UCSD-AML1 (cell line): Measurements from ENCODE around the gene LRCH4.
"Not testable (repeated sequence)": the region's sequence is repeated elsewhere in the genome, so short reads cannot be mapped to it uniquely, and the experiment has no call there.

Source experiments
- DNase-seq: peaks from one replicate; lab custom pipeline; 2025; ENCODE audit not compliant: unreplicated experiment; lab: John Stamatoyannopoulos, UW

LRCH4 gene

DNA sequence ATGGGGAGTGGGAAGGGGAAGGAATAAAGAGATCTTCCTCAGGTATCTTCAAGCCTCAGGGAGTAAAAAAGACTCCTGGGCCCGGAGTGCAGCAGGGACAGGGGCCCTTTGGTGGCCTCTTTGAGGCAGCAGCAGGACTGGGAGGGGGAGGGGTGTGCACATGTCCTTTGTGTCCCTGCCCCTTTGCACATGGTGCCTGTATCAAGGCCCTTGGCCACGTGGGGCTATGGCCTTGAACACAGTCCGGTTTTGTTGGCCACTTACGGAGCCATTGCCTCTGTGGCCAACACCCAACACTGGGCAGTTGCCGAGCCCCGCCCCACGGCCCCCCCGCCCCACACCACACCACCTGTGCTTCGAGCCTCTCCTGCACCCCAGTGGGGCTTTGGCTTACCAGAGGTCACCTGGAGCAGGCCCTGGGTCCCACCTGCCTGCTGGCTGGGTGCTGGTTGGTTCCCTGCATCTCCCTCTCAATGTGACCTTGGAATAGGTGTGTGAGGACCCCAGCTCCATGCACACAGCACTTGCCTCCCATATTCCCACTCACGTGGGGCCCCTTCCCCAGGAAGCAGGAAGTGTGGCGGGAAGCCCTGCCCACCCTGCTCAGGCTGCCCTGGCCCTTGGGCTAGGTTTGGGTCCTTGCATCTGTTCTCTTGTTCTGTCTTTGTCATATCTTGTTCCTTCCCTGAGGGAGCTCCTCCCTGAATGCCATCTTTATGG, 17.6 kb downstream of the LRCH4 start:
- no peak for DNase-seq

DNA sequence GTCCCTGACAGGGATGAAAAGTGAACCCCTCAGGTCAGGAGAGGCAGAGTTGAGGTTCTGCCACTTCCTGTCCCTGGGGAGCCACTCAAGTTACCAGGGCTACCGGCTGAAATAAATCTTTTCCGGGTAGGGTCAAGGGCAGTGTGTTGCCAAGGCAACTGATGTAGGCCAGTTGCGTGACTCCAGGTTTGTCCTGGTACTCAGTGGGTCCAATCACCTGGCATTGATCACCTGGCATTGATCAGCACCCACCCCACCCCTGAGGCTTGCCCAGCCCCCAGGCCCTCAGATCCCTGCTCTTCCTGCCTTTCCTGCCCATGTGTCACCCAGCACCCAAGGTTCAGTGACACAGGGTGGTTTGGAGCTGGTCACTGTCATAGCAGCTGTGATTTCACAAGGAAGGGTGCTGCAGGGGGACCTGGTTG, 18.2 kb downstream of the LRCH4 start:
- no peak for DNase-seq

DNA sequence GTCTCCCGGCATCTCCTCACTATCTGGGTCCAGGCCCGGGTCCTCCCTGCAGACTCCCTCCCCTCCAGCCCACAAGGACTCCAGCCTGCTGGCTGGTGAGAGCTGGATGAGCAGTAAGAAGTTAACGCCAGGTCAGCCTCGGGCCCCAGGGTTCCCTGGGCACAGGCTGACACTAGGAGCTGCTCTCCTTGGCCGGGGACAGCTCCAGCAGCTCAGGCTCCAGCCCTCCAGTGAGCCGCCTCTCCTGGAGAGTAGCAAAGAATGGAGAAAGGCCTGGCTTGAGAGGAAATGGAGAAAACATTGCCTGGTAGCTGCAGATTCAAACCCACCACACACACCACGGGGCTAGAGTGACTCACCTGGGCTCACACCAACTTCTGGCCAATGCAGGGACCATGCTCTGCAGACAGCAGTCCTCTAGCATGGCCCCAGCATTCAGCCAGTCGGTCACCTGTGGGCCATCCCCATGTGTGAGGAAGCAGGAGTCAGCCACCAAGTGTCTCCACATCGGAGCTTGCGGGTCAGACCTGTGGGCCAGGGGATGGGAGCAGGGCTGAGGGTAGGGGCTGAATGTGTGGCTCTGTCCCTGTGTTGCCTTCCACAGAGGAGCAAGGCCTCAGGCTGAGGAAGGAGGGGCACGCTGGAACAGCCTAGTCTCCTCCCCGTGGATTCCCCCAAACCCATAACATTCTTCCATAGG, 18.7 kb downstream of the LRCH4 start:
- DNase-seq: no peak

DNA sequence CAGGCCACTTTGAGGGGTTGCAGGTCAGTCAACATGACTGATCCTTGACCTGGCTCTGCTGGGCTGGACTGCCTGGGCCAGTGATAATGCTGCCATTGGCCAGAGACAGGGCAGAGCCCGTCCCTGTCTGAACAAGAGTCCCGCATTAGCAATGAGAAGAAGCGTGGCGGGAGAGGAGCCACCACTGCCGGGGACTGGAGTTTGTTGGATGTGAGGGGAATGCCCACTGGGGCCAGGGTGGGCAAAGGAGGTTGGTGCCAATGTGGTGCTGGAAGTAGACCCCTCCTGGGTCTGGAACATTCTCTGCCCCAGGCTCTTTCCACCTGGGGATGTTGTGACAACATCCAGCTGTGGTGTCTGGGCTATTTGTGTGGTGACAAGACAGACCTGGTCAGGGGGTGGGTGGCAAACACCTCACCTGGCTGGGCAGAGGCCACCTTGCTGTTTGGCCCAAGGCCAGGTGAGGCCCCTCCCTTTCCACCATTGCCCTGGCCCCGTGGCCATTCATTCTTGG, 19.9 kb downstream of the LRCH4 start:
- no peak for DNase-seq

DNA sequence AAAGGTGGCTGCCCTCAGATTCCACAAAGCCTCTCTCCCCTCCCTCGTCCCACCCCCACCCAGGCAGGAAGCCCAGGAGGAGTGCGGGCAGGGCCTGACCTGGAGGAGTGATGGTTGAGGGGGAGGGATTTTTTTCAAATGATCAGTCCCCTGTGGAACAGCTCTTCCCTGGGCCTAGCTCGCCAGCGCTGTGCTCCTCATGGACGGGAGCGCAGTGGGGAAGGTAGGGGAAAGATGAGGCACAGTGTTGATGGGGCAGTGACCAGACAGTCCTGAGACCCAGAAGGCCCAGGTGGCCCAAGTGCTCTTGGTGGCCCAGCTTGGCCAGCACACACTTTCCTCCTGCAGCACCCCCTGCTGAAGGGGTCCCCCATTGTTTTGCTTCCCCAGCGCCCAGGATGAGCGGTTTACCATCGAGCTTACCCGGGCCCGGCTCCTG, 20.8 kb downstream of the LRCH4 start:
- no peak for DNase-seq

DNA sequence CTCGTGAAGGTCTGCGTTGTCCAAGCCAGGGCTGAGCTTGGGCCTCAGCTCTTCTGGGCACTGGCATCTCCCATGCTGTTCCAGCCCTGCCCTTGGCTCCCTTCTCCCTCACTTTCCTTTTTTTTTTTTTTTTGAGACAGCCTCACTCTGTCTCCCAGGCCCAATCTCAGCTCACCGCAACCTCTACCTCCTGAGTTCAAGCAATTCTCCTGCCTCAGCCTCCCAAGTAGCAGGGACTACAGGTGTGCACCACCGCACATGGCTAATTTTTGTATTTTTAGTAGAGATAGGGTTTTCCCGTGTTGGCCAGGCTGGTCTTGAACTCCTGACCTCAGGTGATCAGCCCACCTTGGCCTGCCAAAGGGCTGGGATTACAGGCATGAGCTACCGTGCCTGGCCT, 21.5 kb downstream of the LRCH4 start:
- not testable (repeated sequence) for DNase-seq

DNA sequence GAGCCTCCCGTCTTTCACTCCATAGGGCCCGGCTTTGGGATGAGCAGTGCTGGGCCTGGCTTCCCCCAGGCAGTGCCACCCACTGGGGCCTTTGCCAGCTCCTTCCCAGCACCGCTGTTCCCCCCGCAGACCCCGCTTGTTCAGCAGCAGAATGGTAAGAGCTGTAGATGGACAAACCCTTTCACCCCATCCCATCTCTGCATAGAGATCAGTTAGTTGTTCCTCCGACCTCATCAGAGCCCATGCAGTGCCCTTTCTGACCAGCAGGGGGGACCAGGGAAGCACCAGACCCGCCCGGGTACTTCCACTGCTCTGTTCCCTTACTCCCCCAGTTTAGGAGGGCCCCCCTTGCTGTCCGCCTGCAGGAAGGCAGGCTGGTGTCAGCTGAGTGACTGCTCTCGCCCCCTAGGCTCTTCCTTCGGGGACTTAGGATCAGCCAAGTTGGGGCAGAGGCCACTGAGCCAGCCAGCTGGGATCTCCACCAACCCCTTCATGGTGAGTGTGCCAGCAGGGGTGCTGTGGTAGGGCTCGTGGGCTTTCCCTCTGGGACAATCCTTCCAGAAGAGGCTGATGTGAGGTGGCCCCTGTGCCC, 22.0 kb downstream of the LRCH4 start:
- peak; percentile 62 for DNase-seq

DNA sequence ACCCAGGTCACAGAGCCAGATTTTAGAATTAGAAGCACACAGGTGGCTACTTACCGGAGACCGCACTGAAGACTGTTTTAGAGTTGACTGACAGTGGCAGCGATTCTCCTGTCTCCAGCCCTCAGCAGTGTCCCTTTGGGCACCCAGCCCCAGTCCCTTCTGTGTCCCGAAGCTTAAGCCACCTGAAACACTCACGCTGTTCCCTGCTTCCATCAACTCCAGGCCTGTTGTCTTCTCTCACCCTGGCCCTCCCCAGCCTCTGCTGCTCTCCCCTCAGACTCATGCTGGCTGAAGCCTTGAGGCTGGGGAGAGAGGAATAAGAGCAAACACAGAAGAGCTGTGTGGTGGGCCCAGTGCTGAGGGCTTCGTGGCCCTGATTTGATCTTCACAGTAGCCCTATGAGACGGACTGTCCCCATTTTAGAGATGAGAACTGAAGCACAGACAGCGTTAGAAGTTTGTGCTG, 22.8 kb downstream of the LRCH4 start:
- DNase-seq: no peak

DNA sequence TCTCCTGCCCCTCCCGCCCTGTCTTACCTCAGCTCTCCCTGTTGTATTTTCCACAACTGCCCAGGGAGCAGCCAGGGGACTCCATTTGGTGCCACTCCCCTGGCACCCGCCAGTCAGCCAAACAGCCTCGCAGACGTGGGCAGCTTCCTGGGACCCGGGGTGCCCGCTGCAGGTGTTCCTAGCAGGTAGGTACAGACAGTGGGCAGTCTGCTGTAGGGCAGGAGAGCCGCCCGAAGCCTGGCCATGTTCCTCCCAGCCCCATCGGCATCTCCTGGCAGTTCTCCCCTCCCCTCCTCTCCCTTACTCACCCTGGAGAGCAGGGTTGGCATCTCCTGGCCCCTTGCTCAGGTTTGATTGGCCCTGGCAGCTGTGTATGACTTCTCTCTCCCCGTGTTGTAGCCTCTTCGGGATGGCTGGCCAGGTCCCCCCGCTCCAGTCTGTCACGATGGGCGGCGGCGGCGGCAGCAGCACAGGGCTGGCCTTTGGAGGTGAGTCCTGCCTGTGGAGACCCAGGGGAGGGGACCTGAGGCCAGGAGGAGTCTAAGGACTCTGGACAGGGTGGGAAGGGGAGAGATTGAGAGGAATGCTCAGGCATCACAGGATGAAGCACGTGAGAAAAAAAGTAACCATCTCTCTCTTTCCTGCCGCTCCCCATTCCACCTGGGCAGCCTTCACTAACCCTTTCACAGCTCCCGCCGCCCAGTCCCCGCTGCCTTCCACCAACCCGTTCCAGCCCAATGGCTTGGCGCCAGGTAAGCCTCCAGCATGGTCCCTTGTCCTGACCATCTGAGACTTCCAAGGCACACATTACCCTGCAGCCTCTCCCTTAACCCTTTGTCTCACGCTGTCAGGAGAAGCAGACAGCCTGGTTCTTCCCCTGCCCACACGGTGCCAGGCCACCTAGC, 23.5 kb downstream of the LRCH4 start:
- DNase-seq: no peak

DNA sequence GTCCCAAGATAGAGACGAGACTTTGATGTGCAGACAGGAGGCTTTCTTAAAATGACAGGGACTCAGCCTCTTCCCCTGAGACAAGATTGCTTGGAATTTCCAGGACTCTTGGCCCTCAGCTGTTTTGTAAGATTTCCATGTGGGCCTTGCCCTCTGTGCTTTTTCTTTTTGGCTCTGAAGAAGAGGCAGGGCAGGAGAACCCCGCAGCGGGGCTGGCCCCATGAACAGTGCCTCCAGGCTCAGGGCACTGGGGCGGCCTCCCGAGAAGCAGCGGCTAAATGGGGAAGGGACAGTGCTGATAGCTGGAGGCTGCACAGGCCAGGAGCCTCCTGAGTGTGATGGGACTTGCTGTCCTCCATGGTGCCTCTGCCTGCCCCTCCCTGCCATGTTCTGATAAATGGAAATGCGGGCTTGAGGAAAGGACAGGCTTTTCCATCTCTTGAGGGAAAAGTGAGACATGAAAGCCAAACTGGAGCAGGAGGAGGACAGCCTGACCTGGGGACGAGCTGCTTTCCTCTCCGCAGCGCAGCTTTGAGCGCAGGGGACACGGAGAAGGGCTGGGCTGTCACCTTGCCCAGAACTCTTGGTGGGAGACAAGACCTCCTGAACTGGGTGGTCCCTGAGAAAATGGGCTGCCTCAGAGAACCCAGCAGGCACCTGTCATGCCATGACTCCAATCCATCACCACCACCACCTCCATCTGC, 24.3 kb downstream of the LRCH4 start:
- DNase-seq: no peak

DNA sequence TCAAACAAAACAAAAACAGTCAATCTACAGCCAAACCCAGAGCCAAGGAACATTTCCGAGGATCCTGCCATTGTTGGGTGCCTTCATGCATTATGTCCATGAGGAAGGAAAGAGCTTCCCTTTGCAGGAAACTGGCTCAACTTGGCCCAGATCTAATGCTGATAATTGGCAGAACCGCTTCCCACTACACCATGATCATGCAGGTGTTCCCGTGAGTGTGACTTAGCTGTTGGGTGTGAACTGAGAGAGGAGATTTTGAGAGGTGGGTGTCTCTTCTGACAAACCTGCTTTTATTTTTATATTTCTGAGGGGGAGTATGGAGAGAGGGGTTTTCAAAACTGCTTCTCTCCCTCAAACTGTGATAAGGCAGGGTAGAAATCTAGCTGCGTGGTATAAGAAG, 26.8 kb downstream of the LRCH4 start:
- DNase-seq: no peak

DNA sequence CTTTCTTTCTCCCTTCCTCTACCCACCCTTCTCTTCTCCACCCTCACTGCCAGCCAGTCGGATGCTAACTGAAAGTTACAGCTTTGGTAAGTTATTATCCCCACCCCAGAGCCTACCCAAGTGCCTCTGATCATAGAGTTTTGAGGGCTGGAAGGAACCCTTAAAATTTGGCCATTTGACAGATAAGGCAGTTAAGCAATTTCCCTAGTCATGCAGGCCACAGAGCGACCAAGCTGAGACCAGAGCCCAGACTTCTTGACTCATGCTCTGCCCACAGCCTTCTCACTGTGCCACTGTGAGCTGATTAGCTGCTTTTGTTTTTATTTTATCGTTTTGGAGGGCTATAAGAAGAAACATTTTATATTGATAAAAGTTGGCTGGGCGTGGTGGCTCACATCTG, 29.4 kb downstream of the LRCH4 start:
- peak; percentile 13 for DNase-seq

DNA sequence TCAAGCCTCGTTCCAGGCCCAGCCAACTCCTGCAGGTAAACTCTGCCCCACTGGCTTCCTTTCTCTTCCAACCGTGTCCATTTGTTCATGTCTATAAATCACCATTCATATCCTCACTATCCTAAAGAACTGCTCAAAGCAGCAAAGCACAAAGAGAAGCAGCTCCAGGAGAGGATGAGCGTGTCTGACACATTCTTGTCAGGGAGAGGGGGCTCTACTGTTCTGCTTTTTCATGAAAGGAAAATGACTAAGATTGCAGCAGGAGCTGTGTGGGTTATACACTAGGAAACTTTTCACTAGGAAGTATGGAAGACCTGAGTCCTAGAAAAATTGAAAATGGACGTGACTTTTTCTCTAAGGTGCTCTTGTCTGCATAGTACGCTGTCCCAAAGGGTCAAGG, 30.2 kb downstream of the LRCH4 start:
- DNase-seq: no peak

DNA sequence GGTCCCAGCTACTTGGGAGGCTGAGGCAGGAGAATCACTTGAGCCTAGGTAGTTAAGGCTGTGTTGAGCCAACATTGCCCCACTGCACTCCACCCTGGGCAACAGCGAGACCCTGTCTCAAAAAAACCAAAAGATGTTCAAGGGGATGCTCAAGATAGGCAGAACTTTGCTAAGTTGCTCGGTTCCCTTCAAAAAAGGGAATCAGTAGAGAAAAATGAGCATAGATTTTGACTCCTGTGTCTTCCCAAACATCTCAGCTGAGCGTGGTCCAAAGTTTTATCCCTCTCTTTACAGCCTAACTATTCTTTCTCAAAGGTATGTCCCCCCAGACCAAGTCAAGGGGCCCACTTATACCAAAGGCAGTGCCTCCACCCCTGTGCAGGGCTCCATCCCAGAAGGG, 32.9 kb downstream of the LRCH4 start:
- DNase-seq: no peak

DNA sequence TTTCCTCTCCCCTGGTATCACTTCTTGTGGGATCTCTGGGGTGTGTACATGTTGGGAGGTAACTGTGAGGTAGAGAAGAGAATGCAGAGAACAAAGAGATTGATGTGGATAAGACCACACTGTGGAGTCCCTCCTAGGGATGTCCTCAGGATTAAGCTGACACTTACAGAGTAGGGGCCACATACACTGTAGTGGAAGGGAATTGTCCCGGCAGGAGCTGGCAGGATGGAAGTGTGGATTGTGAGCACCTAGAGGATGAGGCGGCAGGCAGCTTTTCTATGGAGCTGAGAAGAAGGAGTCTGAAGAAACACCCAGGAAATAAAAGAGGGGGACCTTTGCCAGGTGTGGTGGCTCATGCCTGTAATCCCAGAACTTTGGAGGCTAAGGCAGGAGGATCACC, 33.4 kb downstream of the LRCH4 start:
- DNase-seq: no peak

DNA sequence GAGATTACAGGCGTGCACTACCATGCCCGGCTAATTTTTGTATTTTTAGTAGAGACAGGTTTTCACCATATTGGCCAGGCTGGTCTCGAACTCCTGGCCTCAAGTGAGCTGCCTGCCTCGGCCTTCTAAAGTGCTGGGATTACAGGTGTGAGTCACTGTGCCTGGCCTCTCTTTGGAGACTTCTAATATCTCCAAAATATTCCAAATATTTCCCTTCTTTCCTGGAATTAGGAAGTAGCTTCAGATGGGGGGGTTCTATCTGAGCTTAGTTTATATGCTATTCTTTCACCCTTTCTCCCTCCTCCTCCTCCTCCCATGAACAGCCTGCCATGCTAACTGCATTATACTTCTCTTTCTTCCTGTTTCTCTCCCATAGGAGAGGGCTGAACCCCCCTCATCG, 37.5 kb downstream of the LRCH4 start:
- DNase-seq: not testable (repeated sequence)

DNA sequence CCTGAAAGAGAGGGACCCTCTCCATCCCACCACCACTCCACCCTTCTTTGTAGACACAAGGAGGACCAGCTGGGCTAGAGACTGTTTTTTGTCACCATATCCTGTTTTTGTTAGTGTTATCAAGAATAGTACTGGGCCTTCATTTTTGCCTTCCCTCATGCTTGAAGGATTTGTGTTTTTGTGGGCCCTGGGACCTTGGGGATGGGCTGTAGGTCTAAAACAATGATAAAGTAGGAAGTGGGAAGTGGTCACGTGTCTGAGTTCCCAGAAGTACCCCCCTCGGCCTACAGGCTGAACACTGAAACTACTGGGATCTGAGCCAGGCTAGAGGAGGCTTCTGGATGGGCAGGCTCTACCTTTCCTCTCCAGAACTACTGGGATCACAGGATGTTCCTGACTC, 38.1 kb downstream of the LRCH4 start:
- DNase-seq: peak; percentile 10

DNA sequence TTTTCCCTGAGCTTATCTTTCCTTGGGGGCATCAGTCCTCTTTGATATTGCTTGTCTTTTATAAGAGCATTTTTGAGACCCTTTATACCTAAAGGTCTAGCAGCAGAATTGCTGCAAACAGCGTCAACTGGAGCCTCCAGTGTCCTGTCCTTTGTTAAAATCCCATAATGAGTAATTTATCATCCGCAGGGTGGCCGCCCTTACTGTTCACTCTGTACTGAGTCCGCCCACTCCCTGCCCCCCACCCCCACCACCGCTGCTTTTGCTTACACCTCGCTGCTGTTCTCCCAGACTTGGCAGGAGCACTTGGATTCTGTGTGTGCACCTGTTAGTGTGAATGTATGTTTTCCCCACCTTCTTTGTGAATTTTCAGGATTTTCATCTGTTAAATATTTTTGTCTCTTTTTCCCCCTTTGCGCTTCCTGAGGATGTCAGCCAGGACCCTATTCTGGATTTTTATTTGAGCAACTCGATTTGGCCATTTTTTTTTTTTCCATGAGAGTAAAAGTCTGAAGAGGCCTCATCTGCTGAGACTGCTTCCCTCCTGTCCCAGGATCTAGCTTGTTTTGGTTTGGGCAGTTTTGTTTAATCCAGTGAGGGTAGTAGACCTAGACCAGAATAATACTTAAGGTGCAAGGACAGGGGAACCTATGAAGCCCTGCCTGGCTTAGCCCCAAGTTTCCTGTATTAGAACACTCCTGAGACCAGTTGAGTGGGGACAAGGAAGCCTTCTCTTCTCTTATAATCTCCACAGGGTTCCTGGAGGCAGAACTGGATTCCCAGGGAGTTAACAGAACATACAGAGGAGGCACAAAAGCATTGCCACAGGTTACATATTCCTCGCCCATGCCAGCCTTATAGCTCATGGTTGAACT, 38.8 kb downstream of the LRCH4 start:
- no peak for DNase-seq

DNA sequence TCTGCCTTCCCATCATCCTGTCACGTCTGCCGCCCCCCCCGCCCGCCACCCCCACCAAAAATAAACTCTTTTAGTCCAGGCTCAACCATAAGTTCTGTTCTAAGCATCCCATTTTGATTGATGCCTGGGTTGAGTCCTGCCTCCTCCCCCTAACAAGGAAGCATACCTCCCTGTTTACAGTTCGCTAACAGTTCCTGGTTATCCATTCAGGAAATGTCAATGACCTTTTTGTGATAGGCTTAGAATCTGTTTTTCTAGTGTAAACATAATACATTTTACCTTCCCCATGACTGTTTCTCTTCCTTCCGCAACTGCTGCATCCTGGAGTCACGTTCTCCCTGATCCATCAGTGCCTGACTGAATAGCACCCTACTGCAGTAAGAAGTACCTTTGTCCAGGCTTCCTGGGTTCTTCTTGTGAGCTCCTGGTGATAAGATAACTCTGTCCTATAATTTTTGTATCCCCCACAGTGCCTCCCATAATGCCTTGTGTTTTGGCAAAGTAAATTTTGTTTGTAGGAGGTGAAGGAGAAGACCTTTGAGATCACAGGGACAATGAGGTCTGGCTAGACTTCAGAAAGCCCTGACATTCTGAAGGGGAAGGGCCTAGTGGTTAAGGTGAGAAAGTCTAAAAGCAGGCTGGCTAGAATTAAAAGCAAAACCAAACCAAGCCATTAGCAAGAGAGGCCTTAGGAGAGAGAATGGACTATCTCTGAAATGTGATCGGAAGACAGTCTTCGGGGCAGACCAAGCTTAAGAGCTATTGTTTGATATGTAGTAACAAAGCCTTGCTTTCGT, 39.6 kb downstream of the LRCH4 start:
- no peak for DNase-seq
